PFSK-1 (cell line): ENCODE measurements around the gene COPS8.

Experiments used
- FOXP2 ChIP-seq: optimal IDR thresholded peaks from 2 replicates; pipeline ENCODE3; 2011; ENCODE audit warnings: borderline replicate concordance, control low read depth, inconsistent platforms; ENCODE audit not compliant: insufficient read depth; ENCODE audit errors: extremely low read length, extremely low read depth
- POLR2AphosphoS5 ChIP-seq: IDR thresholded peaks from 2 replicates; pipeline ENCODE4 v1.6.1; 2012; ENCODE audit warnings: low read depth, mild to moderate bottlenecking, control low read depth, low read length, moderate library complexity
- REST ChIP-seq, 2 experiments: IDR thresholded peaks; 2 replicates each; pipeline versions ENCODE4 v1.6.1 to v1.8.0; 2011 to 2012; ENCODE audit warnings: low read depth in 2 of 2, low read length in 2 of 2, control low read depth in 1 of 2, inconsistent platforms in 1 of 2, mild to moderate bottlenecking in 1 of 2, moderate library complexity in 1 of 2; ENCODE audit not compliant: insufficient read depth in 1 of 2
- SIN3A ChIP-seq: IDR thresholded peaks from 2 replicates; pipeline ENCODE4 v1.6.1; 2012; ENCODE audit warnings: mild to moderate bottlenecking, low read length, moderate library complexity, borderline replicate concordance; ENCODE audit not compliant: insufficient read depth
- TAF1 ChIP-seq: IDR thresholded peaks from 2 replicates; pipeline ENCODE4 v1.6.1; 2012; ENCODE audit warnings: low read length, control low read depth, borderline replicate concordance; ENCODE audit not compliant: insufficient read depth

COPS8 gene

GRCh38 chr2:237053066-237053465, 32.6 kb upstream of the COPS8 start:
- TF ChIP-seq TAF1: no peak
- TF ChIP-seq SIN3A: no peak
- no peak for TF ChIP-seq REST (IDR thresholded peaks at IDR 0.05; ENCODE audit: insufficient read depth in 1 of 2, low read depth in 2 of 2, low read length in 2 of 2)

- no peak for TF ChIP-seq REST (IDR thresholded peaks at IDR 0.05; ENCODE audit: insufficient read depth in 1 of 2, low read depth in 2 of 2, low read length in 2 of 2)
- TF ChIP-seq SIN3A: no peak
- TF ChIP-seq FOXP2: no peak
- TF ChIP-seq TAF1: no peak
- no peak for TF ChIP-seq POLR2AphosphoS5
These were observed 30.1 kb upstream of the COPS8 start for GRCh38 chr2:237055386-237056100.

- TF ChIP-seq SIN3A (no peak), REST (IDR thresholded peaks at IDR 0.05; ENCODE audit: insufficient read depth in 1 of 2, low read depth in 2 of 2, low read length in 2 of 2) (no peak), TAF1 (no peak), POLR2AphosphoS5 (no peak), FOXP2 (no peak)
These were observed 29.3 kb upstream of the COPS8 start for GRCh38 chr2:237056287-237056875.

GRCh38 chr2:237057107-237057506, 28.6 kb upstream of the COPS8 start:
- TF ChIP-seq REST (IDR thresholded peaks at IDR 0.05; ENCODE audit: insufficient read depth in 1 of 2, low read depth in 2 of 2, low read length in 2 of 2) (no peak), FOXP2 (no peak), SIN3A (no peak), TAF1 (no peak), POLR2AphosphoS5 (no peak)

GRCh38 chr2:237057893-237058300, 27.8 kb upstream of the COPS8 start:
- TF ChIP-seq FOXP2 (no peak), TAF1 (no peak), REST (IDR thresholded peaks at IDR 0.05; ENCODE audit: insufficient read depth in 1 of 2, low read depth in 2 of 2, low read length in 2 of 2) (no peak), POLR2AphosphoS5 (no peak), SIN3A (no peak)
